K562 (cell line): ENCODE results near the gene SLC39A11. TPM values are rescaled to one million over a fixed set of nuclear protein-coding genes. Genes with fewer than 3 reads are reported as not detected.

Experiments used
- ATAC-seq: fragments of 200-7000 bp; cut with Tn5 transposase; 3 replicates; pipeline ENCODE4 v1.9.1; 2020; ENCODE audit warnings: moderate library complexity
- BruUV-seq: library from RNA; stranded (reverse); fragments of 400-500 nt; replicated peaks from 2 replicates; lab custom pipeline; 2021; lab: Mats Ljungman, UMichigan
- CTCF ChIA-PET: fragments of 300-600 bp; formaldehyde crosslinking; extraction: SDS; loops from one replicate; lab custom pipeline; 2021; ENCODE audit warnings: low intra/inter-chr PET ratio; lab: Yijun Ruan, JAX
- POLR2A ChIA-PET: fragments of 300-600, 350-650 bp; sonication (Branson Sonifier 250); formaldehyde crosslinking; extraction: SDS; loops from one replicate; lab custom pipeline; 2021; ENCODE audit warnings: antibody characterized with exemption, inconsistent platforms; lab: Yijun Ruan, JAX
- DNase-seq, 4 experiments: peaks; one replicate each; pipeline versions ENCODE4 v3.0.0 to v3.0.0-alpha.2; 2011 to 2018; ENCODE audit warnings: low spot score in 3 of 4, mixed read lengths in 3 of 4; ENCODE audit errors: extremely low read depth in 1 of 4
- FAIRE-seq: peaks from 2 replicates; lab custom pipeline; 2011; peaks lifted over from hg19 to GRCh38; lab: Jason Lieb, UNC
- H2AFZ ChIP-seq: 2 replicates; pipeline ENCODE4 v1.6.0; 2011; ENCODE audit warnings: low read depth, low read length, control low read depth, inconsistent platforms
- H3K27ac ChIP-seq: fragments of 200-600 bp; 3 replicates; pipeline ENCODE4 v1.8.0; 2011; ENCODE audit warnings: low read depth, mild to moderate bottlenecking, control low read depth, inconsistent platforms, low read length, moderate library complexity, mixed read lengths; ENCODE audit errors: extremely low read depth
- H3K27me3 ChIP-seq, 2 experiments: fragments of 300-600 bp in 1 of 2; 2 replicates in 1 of 2; 3 replicates in 1 of 2; pipeline versions ENCODE4 v1.6.0 to v1.8.0; 2011; ENCODE audit warnings: inconsistent platforms in 2 of 2, low read length in 2 of 2, mild to moderate bottlenecking in 1 of 2, mixed read lengths in 1 of 2, moderate library complexity in 1 of 2; ENCODE audit not compliant: control insufficient read depth in 2 of 2, insufficient read depth in 2 of 2
- H3K36me3 ChIP-seq: fragments of 300-600 bp; 3 replicates; pipeline ENCODE4 v1.8.0; 2011; ENCODE audit warnings: mild to moderate bottlenecking, low read length, inconsistent platforms; ENCODE audit not compliant: control insufficient read depth, insufficient read depth
- H3K4me1 ChIP-seq, 2 experiments: fragments of 200-600 bp in 1 of 2; replicated peaks in 1 of 2; 2 replicates in 1 of 2; 3 replicates in 1 of 2; pipeline versions ENCODE4 v1.5.1 to v1.8.0; 2011; ENCODE audit warnings: inconsistent platforms in 2 of 2, low read length in 2 of 2, mild to moderate bottlenecking in 1 of 2, mixed read lengths in 1 of 2, moderate library complexity in 1 of 2; ENCODE audit not compliant: control insufficient read depth in 2 of 2, insufficient read depth in 2 of 2
- H3K4me2 ChIP-seq: 2 replicates; pipeline ENCODE4 v1.6.1; 2011; ENCODE audit warnings: low read length, control low read depth, inconsistent platforms, mixed read lengths; ENCODE audit not compliant: insufficient read depth
- H3K4me3 ChIP-seq: fragments of 200-600 bp; sonication (generic), shearing (Covaris generic); 2 replicates; pipeline ENCODE4 v1.5.1; 2016; ENCODE audit warnings: control low read depth, inconsistent platforms
- H3K79me2 ChIP-seq: fragments of 200-600 bp; 3 replicates; pipeline ENCODE4 v1.8.0; 2011; ENCODE audit warnings: low read length, inconsistent platforms; ENCODE audit not compliant: control insufficient read depth, insufficient read depth
- H3K9ac ChIP-seq, 2 experiments: 2 replicates each; pipeline versions ENCODE4 v1.6.0 to v1.6.1; 2011; ENCODE audit warnings: low read depth in 2 of 2, low read length in 2 of 2, control low read depth in 1 of 2, inconsistent platforms in 1 of 2, mild to moderate bottlenecking in 1 of 2, mixed read lengths in 1 of 2; ENCODE audit not compliant: insufficient read depth in 1 of 2
- H3K9me1 ChIP-seq: one replicate; pipeline ENCODE4 v1.6.0; 2011; ENCODE audit warnings: inconsistent platforms, mild to moderate bottlenecking, low read length, moderate library complexity; ENCODE audit not compliant: control insufficient read depth, insufficient read depth
- H3K9me3 ChIP-seq: replicated peaks from 2 replicates; pipeline ENCODE4 v1.5.1; 2011; ENCODE audit warnings: low read depth, low read length, inconsistent platforms; ENCODE audit not compliant: control insufficient read depth, insufficient read depth
- H4K20me1 ChIP-seq: replicated peaks from 2 replicates; pipeline ENCODE4 v1.6.1; 2011; ENCODE audit warnings: low read length, inconsistent platforms, mixed read lengths; ENCODE audit not compliant: control insufficient read depth, insufficient read depth
- CREBBP ChIP-seq: IDR thresholded peaks from one replicate; pipeline ENCODE4 v1.6.1; 2012; ENCODE audit warnings: low read depth, mild to moderate bottlenecking, control low read depth, inconsistent platforms, low read length
- EP300 ChIP-seq: IDR thresholded peaks from 2 replicates; pipeline ENCODE4 v1.6.1; 2012; ENCODE audit warnings: low read length, improper control_type of control experiment
- GATAD2B ChIP-seq: fragments of 450-650 bp; IDR thresholded peaks from 2 replicates; pipeline ENCODE4 v1.6.1; 2017; ENCODE audit warnings: mild to moderate bottlenecking, borderline replicate concordance
- KDM5B ChIP-seq: fragments of 200-600 bp; sonication (generic); IDR thresholded peaks from 2 replicates; pipeline ENCODE4 v1.6.1; 2012; ENCODE audit warnings: low read depth, mild to moderate bottlenecking, moderate library complexity, low read length, control low read depth, inconsistent platforms; ENCODE audit not compliant: insufficient replicate concordance
- KLF13 ChIP-seq: fragments of 450-650 bp; IDR thresholded peaks from 2 replicates; pipeline ENCODE4 v1.6.1; 2016; ENCODE audit warnings: missing genetic modification characterization, low read depth, mild to moderate bottlenecking, missing compliant biosample characterization, moderate library complexity, borderline replicate concordance
- MXI1 ChIP-seq: IDR thresholded peaks from 2 replicates; pipeline ENCODE4 v1.6.1; 2011; ENCODE audit warnings: low read depth, mild to moderate bottlenecking, improper control_type of control experiment, low read length
- NR2C1 ChIP-seq, 2 experiments: fragments of 450-650 bp; IDR thresholded peaks; 2 replicates each; pipeline ENCODE4 v1.6.1; 2017; ENCODE audit warnings: mild to moderate bottlenecking in 2 of 2, antibody characterized with exemption in 1 of 2, inconsistent platforms in 1 of 2, missing compliant biosample characterization in 1 of 2, missing genetic modification characterization in 1 of 2
- NR2C2 ChIP-seq, 2 experiments: fragments of 200-800 bp in 1 of 2; sonication (Bioruptor generic) in 1 of 2; sonication (generic) in 1 of 2; formaldehyde crosslinking in 1 of 2; IDR thresholded peaks; 2 replicates each; pipeline versions ENCODE4 v1.6.1 to v1.8.0; 2016 to 2022; ENCODE audit warnings: mild to moderate bottlenecking in 1 of 2, missing compliant biosample characterization in 1 of 2, missing genetic modification characterization in 1 of 2, missing genetic modification reagents in 1 of 2
- PHF21A ChIP-seq: fragments of 450-650 bp; IDR thresholded peaks from 2 replicates; pipeline ENCODE4 v1.6.1; 2017; ENCODE audit warnings: low read depth, borderline replicate concordance
- RB1 ChIP-seq: fragments of 450-650 bp; IDR thresholded peaks from 2 replicates; pipeline ENCODE4 v1.6.1; 2017; ENCODE audit warnings: low read depth, mild to moderate bottlenecking
- SAFB ChIP-seq: fragments of 200-400 bp; formaldehyde crosslinking; IDR thresholded peaks from 2 replicates; pipeline ENCODE4 v1.6.1; 2017; ENCODE audit warnings: low read depth, low read length, borderline replicate concordance
- ZC3H11A ChIP-seq: IDR thresholded peaks from 2 replicates; pipeline ENCODE4 v1.6.1; 2012; ENCODE audit warnings: low read depth, low read length, improper control_type of control experiment
- ZNF79 ChIP-seq: fragments of 250-450 bp; sonication (Bioruptor Pico); IDR thresholded peaks from 2 replicates; pipeline ENCODE4 v1.4.0; 2020; ENCODE audit warnings: low read depth, mild to moderate bottlenecking, moderate library complexity
- WGBS: fragments of 100-300 bp; shearing (Covaris generic); methylation state at CpG from one replicate; pipeline ENCODE4 v1.1.6; 2016; ENCODE audit warnings: low coverage, mixed read lengths; ENCODE audit not compliant: insufficient coverage; ENCODE audit errors: missing lambda C conversion rate; 5-methylcytosine and 5-hydroxymethylcytosine counted together
- in situ Hi-C: fragments of 300-500 bp; cut with MboI; formaldehyde crosslinking; loops from 4 replicates; pipeline ENCODE4 v1.15.0; 2018; ENCODE audit warnings: inconsistent platforms, mixed read lengths
- intact Hi-C: fragments of 100-400 bp; cut with micrococcal nuclease; formaldehyde crosslinking; loops from 2 replicates; pipeline ENCODE4 v1.14.2; 2022
- polyA plus RNA-seq, 8 experiments: library from polyadenylated mRNA; depleted of rRNA in 4 of 8; stranded (reverse) in 5 of 8; unstranded in 3 of 8; fragments of >200 nt; fragmentation: Nextera tagmentation in 2 of 8; fragmentation: Illumina TruSeq in 1 of 8; extraction: Ambion mirVana in 2 of 8; extraction: Trizol in 1 of 8; gene quantifications; 2 replicates each; pipeline versions ENCODE4 v1.2.1 to v1.2.3, GENCODE V29; 2011 to 2014; ENCODE audit warnings: inconsistent platforms in 1 of 8, missing spikeins in 1 of 8
- total RNA-seq, 7 experiments: library from RNA; depleted of rRNA in 6 of 7; stranded (reverse); fragments of >200 nt in 6 of 7; fragmentation: Illumina TruSeq in 2 of 7; extraction: Trizol in 2 of 7; gene quantifications; 2 replicates each; pipeline versions ENCODE4 v1.2.1 to v1.2.3, GENCODE V29; 2011 to 2021; ENCODE audit warnings: low replicate concordance in 1 of 7
- TF ChIP-seq, protein P1 (sequence below): fragments of 250-450 bp; sonication (Bioruptor Pico); IDR thresholded peaks from 2 replicates; pipeline ENCODE4 v1.5.1; 2021; ENCODE audit warnings: mild to moderate bottlenecking

Gene SLC39A11
- total and polyA plus RNA-seq, 9 of the 15 experiments (the other 6 are each of a cell fraction or from before 2014, with no cell fraction given): 10.5 to 26.4 (median 13.4) TPM

GRCh38 chr17:73105431-73105830 is 12.9 kb upstream of the SLC39A11 start:
- no peak overlapping the region for H3K4me2 ChIP-seq
- BruUV-seq: no TSS peak
- no peaks in the 10 kb centered on the region for H3K9me1 ChIP-seq
- H3K36me3 ChIP-seq: no peaks in the 10 kb centered on the region
- no peak overlapping the region for H3K4me3 ChIP-seq
- no peaks in the 10 kb centered on the region for H3K9me3 ChIP-seq
- TF ChIP-seq KLF13 (tag) (no peak), SAFB (no peak), EP300 (no peak), MXI1 (no peak), NR2C1 (IDR thresholded peaks at IDR 0.05) (no peak), NR2C1 (tag; IDR thresholded peaks at IDR 0.05) (no peak), KDM5B (no peak), ZC3H11A (no peak), GATAD2B (no peak), PHF21A (no peak), CREBBP (no peak), NR2C2 (CRISPR knock-in tag; IDR thresholded peaks at IDR 0.05) (no peak), NR2C2 (tag; IDR thresholded peaks at IDR 0.05) (no peak), RB1 (no peak), ZNF79 (no peak)
- TF ChIP-seq, protein P1, sequence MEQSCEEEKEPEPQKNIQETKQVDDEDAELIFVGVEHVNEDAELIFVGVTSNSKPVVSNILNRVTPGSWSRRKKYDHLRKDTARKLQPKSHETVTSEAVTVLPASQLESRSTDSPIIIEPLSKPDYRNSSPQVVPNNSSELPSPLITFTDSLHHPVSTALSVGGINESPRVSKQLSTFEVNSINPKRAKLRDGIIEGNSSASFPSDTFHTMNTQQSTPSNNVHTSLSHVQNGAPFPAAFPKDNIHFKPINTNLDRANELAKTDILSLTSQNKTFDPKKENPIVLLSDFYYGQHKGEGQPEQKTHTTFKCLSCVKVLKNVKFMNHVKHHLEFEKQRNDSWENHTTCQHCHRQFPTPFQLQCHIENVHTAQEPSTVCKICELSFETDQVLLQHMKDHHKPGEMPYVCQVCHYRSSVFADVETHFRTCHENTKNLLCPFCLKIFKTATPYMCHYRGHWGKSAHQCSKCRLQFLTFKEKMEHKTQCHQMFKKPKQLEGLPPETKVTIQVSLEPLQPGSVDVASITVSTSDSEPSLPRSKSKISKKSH (CRISPR knock-in tag): no peak
- H2AFZ ChIP-seq: no peak overlapping the region
- 8% methylated on average over 1 of the region's 1 CpG for WGBS
- FAIRE-seq (no peak), ATAC-seq (no peak), DNase-seq (no peak)
- POLR2A ChIA-PET: interaction anchor here (0.9 kb wide), 1 partner anchor 41 kb away, joined by 6 read pairs; no protein-coding TSS in a partner anchor
- no peak overlapping the region for H3K9ac ChIP-seq
- H3K27me3 ChIP-seq: peaks cover 7 to 32% of the 10 kb centered on the region in 2 experiments
- CTCF ChIA-PET: interaction anchor here (0.6 kb wide), 1 partner anchor 80 kb away, joined by 3 read pairs; no protein-coding TSS in a partner anchor
- no peaks in the 10 kb centered on the region for H4K20me1 ChIP-seq
- in situ Hi-C loops (no loop called here), intact Hi-C loops (no loop called here)
- H3K4me1 ChIP-seq: no peaks in the 10 kb centered on the region
- no peak overlapping the region for H3K27ac ChIP-seq
- no peaks in the 10 kb centered on the region for H3K79me2 ChIP-seq
